Measurements from ENCODE around the gene PPP1R9B. TPM values are rescaled to one million over a fixed set of nuclear protein-coding genes. Genes with fewer than 3 reads are reported as not detected.

Gene PPP1R9B
- total RNA-seq, 1 donor, result 53.0 TPM

GRCh38 chr17:50181591-50182560 lies 31.4 kb upstream of the PPP1R9B start:
- Histone ChIP-seq H3K27me3 (ENCODE audit: insufficient read depth, low read length) (no peaks in the 10 kb centered on the region), H3K4me3 (ENCODE audit: low read length) (no peak overlapping the region), H3K4me1 (ENCODE audit: insufficient read depth, low read length) (peaks cover 36% of the 10 kb centered on the region), H3K9me3 (ENCODE audit: low read depth, low read length) (no peaks in the 10 kb centered on the region)

- Histone ChIP-seq H3K4me1 (ENCODE audit: insufficient read depth, low read length) (peaks cover 36% of the 10 kb centered on the region), H3K9me3 (ENCODE audit: low read depth, low read length) (no peaks in the 10 kb centered on the region), H3K4me3 (ENCODE audit: low read length) (no peak overlapping the region), H3K27me3 (ENCODE audit: insufficient read depth, low read length) (no peaks in the 10 kb centered on the region)
Observed at GRCh38 chr17:50181144-50181543, 30.7 kb upstream of the PPP1R9B start.

DNA sequence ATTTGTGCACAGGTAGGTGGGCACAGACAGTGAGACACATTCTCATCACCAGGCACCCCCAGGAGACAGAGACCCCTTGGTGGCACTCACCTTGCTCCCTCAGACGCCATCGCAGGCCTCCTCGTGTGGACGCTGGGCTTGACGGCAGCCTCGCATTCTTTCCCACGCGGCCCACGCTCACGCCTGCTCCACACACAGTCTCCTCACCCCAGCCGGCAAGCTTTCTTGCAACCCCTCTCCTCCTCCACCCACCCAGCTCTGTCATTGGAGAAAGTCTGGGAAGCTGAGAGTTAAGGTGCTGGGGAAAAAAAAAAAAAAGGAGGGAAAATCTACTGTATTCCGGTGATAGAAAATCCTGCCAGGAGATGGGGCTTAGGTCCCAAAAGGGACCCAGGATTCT lies 30.1 kb upstream of the PPP1R9B start:
- Histone ChIP-seq H3K4me1 (ENCODE audit: insufficient read depth, low read length) (peaks cover 36% of the 10 kb centered on the region), H3K9me3 (ENCODE audit: low read depth, low read length) (no peaks in the 10 kb centered on the region), H3K27me3 (ENCODE audit: insufficient read depth, low read length) (no peaks in the 10 kb centered on the region)

DNA sequence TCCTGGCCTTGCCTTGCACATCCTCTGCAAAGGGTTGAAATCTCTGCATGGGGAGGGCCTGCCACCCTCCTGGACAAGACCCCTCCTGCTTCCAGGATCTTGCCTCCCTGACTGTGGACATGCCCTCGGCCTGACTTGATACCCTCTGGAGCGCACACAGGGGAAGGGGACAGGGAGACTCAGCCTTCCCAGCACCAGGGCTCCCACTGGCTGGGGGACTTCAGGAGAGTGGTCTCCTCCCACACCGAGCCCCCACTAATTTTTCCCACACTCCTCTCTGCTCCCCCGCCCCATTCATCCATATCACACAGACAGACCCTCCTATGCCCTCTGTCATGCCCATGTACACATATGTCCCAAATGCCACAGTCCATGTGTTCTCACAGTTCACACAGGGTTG lies 29.6 kb upstream of the PPP1R9B start:
- no peaks in the 10 kb centered on the region for H3K9me3 ChIP-seq (ENCODE audit: low read depth, low read length)
- H3K4me1 ChIP-seq (ENCODE audit: insufficient read depth, low read length), result peaks cover 31% of the 10 kb centered on the region
- H3K4me3 ChIP-seq (ENCODE audit: low read length), result no peak overlapping the region
- no peaks in the 10 kb centered on the region for H3K27me3 ChIP-seq (ENCODE audit: insufficient read depth, low read length)

More for the DNA sequence above, 30.1 kb upstream of the PPP1R9B start:
- no peak overlapping the region for H3K4me3 ChIP-seq (ENCODE audit: low read length)

- H3K27me3 ChIP-seq (ENCODE audit: insufficient read depth, low read length), result no peaks in the 10 kb centered on the region
- no peaks in the 10 kb centered on the region for H3K9me3 ChIP-seq (ENCODE audit: low read depth, low read length)
- peaks cover 12% of the 10 kb centered on the region for H3K4me1 ChIP-seq (ENCODE audit: insufficient read depth, low read length)
- H3K4me3 ChIP-seq (ENCODE audit: low read length), result no peak overlapping the region
Observed at GRCh38 chr17:50177983-50178834, 27.7 kb upstream of the PPP1R9B start.

GRCh38 chr17:50177476-50177875 lies 27.0 kb upstream of the PPP1R9B start:
- Histone ChIP-seq H3K4me3 (ENCODE audit: low read length) (no peak overlapping the region), H3K9me3 (ENCODE audit: low read depth, low read length) (no peaks in the 10 kb centered on the region), H3K27me3 (ENCODE audit: insufficient read depth, low read length) (no peaks in the 10 kb centered on the region), H3K4me1 (ENCODE audit: insufficient read depth, low read length) (peaks cover 7% of the 10 kb centered on the region)

GRCh38 chr17:50176559-50177357 lies 26.3 kb upstream of the PPP1R9B start:
- H3K9me3 ChIP-seq (ENCODE audit: low read depth, low read length), result no peaks in the 10 kb centered on the region
- H3K27me3 ChIP-seq (ENCODE audit: insufficient read depth, low read length), result no peaks in the 10 kb centered on the region
- H3K4me3 ChIP-seq (ENCODE audit: low read length), result no peak overlapping the region
- peaks cover 7% of the 10 kb centered on the region for H3K4me1 ChIP-seq (ENCODE audit: insufficient read depth, low read length)

GRCh38 chr17:50175035-50175807 lies 24.7 kb upstream of the PPP1R9B start:
- Histone ChIP-seq H3K4me3 (ENCODE audit: low read length) (no peak overlapping the region), H3K4me1 (ENCODE audit: insufficient read depth, low read length) (peaks cover 7% of the 10 kb centered on the region), H3K9me3 (ENCODE audit: low read depth, low read length) (no peaks in the 10 kb centered on the region), H3K27me3 (ENCODE audit: insufficient read depth, low read length) (no peaks in the 10 kb centered on the region)

GRCh38 chr17:50174444-50174843 lies 24.0 kb upstream of the PPP1R9B start:
- Histone ChIP-seq H3K27me3 (ENCODE audit: insufficient read depth, low read length) (no peaks in the 10 kb centered on the region), H3K4me1 (ENCODE audit: insufficient read depth, low read length) (peaks cover 7% of the 10 kb centered on the region), H3K4me3 (ENCODE audit: low read length) (no peak overlapping the region), H3K9me3 (ENCODE audit: low read depth, low read length) (no peaks in the 10 kb centered on the region)

DNA sequence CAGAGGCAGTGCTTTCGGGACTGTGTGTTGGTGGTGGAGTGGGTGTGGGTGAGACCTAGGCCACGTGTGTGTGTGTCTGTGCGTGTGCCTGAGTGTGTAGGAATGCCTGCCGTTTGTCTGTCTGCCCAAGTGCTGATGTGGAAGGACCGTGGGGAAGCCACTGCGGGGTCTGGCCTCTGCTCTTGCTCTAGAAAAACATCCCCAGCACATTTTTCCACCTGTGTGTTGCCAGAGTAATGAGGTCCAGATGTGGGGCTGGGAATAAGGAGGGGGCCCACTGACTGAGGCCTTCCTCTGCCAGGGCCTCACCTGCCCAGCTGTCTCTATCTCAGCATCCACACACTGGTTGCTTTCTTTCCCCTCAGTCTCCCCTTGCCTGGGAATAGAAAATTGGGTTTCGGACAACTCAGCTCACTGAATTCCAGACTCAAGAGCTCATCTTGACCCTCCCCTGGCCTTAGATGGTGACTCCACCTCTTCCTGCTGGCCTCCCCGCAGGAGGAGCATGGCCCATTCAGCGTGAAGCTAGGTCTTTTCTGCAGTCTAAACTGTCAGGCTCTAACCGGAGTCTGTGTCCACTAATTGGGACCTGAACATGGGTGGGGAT lies 23.0 kb upstream of the PPP1R9B start:
- no peaks in the 10 kb centered on the region for H3K27me3 ChIP-seq (ENCODE audit: insufficient read depth, low read length)

DNA sequence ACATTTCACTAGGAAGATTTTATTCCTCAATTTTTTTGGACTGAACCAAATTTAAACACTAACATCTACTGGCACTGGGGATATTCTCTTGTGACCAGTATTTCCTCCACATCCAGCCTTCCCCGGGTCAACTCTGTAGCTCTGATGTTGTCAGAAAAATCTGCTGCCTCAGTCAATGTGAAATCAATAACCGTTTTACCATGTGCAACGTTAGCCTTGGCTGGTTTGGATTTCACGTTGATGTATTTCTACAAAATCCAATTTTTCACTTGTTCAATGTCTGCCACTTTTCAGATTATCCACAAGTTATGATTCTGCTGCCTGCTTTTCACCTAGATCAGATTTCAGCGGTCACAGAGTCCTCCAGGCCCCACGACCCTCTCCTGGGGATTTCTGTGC lies 22.5 kb upstream of the PPP1R9B start:
- Histone ChIP-seq H3K27me3 (ENCODE audit: insufficient read depth, low read length) (no peaks in the 10 kb centered on the region), H3K4me3 (ENCODE audit: low read length) (no peak overlapping the region), H3K9me3 (ENCODE audit: low read depth, low read length) (no peaks in the 10 kb centered on the region), H3K4me1 (ENCODE audit: insufficient read depth, low read length) (peaks cover 11% of the 10 kb centered on the region)

More for the DNA sequence above, 23.0 kb upstream of the PPP1R9B start:
- H3K9me3 ChIP-seq (ENCODE audit: low read depth, low read length), result no peaks in the 10 kb centered on the region
- no peak overlapping the region for H3K4me3 ChIP-seq (ENCODE audit: low read length)
- peaks cover 16% of the 10 kb centered on the region for H3K4me1 ChIP-seq (ENCODE audit: insufficient read depth, low read length)

- H3K9me3 ChIP-seq (ENCODE audit: low read depth, low read length), result no peaks in the 10 kb centered on the region
- no peaks in the 10 kb centered on the region for H3K27me3 ChIP-seq (ENCODE audit: insufficient read depth, low read length)
- H3K4me1 ChIP-seq (ENCODE audit: insufficient read depth, low read length), result peaks cover 9% of the 10 kb centered on the region
- H3K4me3 ChIP-seq (ENCODE audit: low read length), result no peak overlapping the region
Observed at GRCh38 chr17:50172130-50172529, 21.7 kb upstream of the PPP1R9B start.

DNA sequence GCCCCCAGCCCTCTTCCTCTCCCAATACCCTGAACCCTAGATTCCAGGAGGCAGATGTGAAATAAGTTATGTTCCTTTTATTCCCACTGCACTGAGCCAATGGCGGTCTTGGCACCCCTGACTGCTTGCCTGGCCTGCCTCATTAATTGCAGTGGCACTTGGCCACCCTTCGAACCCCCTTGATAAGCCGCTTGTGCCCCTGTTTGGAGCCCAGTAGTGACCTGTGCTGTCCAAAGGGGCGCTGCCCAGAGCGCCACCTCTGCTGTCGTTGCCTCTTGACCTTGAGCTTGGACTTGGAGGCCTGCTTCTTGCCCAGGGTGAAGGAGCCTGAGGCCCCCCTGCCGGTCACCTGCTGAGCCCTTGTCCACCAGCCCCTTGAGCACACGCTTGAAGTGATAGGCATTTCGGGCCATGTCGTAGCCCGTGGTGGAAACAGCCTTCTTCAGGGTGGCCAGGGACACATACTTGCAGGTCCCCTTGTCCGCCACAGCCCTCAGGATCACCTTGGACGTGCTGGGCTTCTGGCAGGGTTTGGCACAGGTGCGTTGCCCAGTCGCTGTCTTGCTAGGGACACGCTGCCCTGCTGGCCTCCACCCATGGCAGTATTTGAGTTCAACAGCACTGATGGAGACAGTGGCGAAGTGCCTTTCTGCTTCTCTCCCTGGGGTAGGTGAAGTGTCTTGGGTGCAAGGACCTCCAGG lies 21.0 kb upstream of the PPP1R9B start:
- no peak overlapping the region for H3K4me3 ChIP-seq (ENCODE audit: low read length)
- H3K27me3 ChIP-seq (ENCODE audit: insufficient read depth, low read length), result no peaks in the 10 kb centered on the region
- no peaks in the 10 kb centered on the region for H3K9me3 ChIP-seq (ENCODE audit: low read depth, low read length)
- peaks cover 9% of the 10 kb centered on the region for H3K4me1 ChIP-seq (ENCODE audit: insufficient read depth, low read length)
